Cardiac fibroblast (primary cell): Measurements from ENCODE around the gene FGD4.

Source experiments
- DNase-seq, 2 donors: peaks; one replicate each; pipeline versions ENCODE4 v3.0.0 to v3.0.0-alpha.2; 2010; ENCODE audit warnings: low read depth in 2 of 2
- H3K4me3 ChIP-seq, 2 donors: replicated peaks in 1 of 2; 1 replicate in 1 of 2; 2 replicates in 1 of 2; pipeline ENCODE4 v1.5.1; 2011; ENCODE audit warnings: low read depth in 2 of 2, low read length in 2 of 2, mild to moderate bottlenecking in 2 of 2, moderate library complexity in 1 of 2
- CTCF ChIP-seq: IDR thresholded peaks from one replicate; pipeline ENCODE4 v1.5.1; 2011; ENCODE audit warnings: low read depth, mild to moderate bottlenecking, low read length, inconsistent platforms

Gene FGD4

GRCh38 chr12:32544893-32545292 is 145.5 kb downstream of the FGD4 start:
- no peak for DNase-seq
- H3K4me3 ChIP-seq: no peak overlapping the region
- TF ChIP-seq CTCF: no peak

- no peak for TF ChIP-seq CTCF
- DNase-seq: peak in 1 of 2 donors; percentile 64
- no peak overlapping the region for H3K4me3 ChIP-seq
Measured at GRCh38 chr12:32545413-32545980, 146.1 kb downstream of the FGD4 start.

GRCh38 chr12:32546272-32546671 is 146.9 kb downstream of the FGD4 start:
- TF ChIP-seq CTCF: no peak
- no peak overlapping the region for H3K4me3 ChIP-seq
- DNase-seq: no peak

GRCh38 chr12:32548691-32549281 is 149.4 kb downstream of the FGD4 start:
- DNase-seq: peak; percentile 60 to 92
- no peak for TF ChIP-seq CTCF
- H3K4me3 ChIP-seq: no peak overlapping the region

- peak; percentile 63 to 65 for DNase-seq
- TF ChIP-seq CTCF: no peak
- no peak overlapping the region for H3K4me3 ChIP-seq
Measured at GRCh38 chr12:32549675-32550079, 150.3 kb downstream of the FGD4 start.

- DNase-seq: no peak
- no peak overlapping the region for H3K4me3 ChIP-seq
- TF ChIP-seq CTCF: no peak
Measured at GRCh38 chr12:32551058-32551457, 151.7 kb downstream of the FGD4 start.

- peak; percentile 62 to 79 for DNase-seq
- no peak for TF ChIP-seq CTCF
- peak overlapping the region in 1 of 2 donors; percentile 9 for H3K4me3 ChIP-seq
Measured at GRCh38 chr12:32558903-32559302, 159.5 kb downstream of the FGD4 start.
